Stimulated activated CD4-positive, alpha-beta T cell treated with anti-CD3 and anti-CD28 coated beads, Interleukin-2, amount 100 ng/mL, for 24 hours (primary cell): ENCODE results near the gene MRPL46.
"Not testable (repeated sequence)": the region's sequence is repeated elsewhere in the genome, so short reads cannot be mapped to it uniquely, and the experiment has no call there.

Experiments used
- DNase-seq, 2 donors: peaks; one replicate each; pipeline ENCODE4 v3.0.0-alpha.2; 2020

Gene MRPL46

DNA sequence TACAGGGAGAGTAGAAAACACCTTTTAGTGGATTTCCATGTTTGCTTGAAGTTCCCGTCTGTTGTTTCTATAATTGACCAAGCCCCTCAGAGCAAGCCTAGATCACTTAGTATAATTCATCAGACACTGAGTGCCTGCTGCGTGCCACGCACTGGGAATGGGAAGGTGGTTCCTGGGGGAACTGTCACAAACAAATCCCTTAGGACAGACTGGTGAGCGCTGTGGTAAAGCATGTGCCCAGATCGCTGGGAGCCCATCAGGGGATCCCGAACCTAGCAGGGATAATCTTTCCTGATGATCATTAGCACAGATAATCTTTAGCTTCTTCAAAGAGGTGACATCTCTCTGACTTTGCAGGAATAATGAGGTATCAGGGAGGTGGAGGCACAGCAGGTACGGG, 9.9 kb upstream of the MRPL46 start:
- no peak for DNase-seq

DNA sequence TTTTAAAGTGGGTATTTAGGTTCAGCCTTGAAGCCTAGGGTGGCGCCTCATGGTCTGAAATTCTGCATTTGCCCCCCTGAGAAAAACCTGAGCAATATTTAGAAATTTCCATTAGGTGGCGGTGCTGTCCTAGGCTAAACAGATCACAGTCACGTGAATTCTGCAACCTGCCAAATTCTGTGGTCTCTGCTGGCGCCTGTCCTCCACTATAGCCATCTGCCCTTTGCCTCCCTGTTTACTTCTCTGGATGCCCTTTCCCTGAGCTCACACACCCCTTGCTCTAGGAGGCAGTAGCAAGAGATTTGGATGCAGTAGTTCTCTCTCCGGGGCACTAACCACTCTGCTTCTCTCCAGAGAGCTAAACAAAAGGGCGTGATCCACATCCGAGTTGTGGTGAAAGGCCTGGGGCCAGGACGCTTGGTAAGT, 9.5 kb upstream of the MRPL46 start:
- DNase-seq, result no peak

DNA sequence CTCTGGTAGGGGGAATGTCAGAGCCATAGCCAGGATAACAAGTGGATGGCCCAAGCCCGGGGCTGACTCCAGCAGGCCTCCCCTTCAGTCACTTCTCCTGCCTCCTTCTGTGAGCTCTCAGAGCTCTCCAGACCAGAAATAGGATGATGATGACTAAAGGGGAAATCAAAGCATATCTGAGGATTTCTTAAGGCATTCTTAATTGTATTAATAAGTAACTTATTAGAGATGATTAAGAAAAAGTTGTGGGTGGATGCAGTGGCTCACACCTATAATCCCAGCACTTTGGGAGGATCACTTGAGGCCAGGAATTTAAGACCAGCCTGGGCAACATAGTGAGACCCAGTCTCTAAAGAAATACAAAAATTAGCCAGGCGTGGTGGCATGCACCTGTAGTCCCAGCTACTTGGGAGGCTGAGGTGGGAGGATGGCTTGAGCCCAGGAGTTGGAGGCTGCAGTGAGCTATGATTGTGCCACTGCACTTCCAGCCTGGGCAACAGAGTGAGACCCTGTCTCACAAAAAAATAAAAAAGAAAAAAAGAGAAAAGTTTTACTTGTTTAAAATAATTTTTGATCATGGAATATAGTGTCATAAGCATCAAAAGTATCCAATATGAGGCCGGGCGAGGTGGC, 6.6 kb upstream of the MRPL46 start:
- not testable (repeated sequence) for DNase-seq

DNA sequence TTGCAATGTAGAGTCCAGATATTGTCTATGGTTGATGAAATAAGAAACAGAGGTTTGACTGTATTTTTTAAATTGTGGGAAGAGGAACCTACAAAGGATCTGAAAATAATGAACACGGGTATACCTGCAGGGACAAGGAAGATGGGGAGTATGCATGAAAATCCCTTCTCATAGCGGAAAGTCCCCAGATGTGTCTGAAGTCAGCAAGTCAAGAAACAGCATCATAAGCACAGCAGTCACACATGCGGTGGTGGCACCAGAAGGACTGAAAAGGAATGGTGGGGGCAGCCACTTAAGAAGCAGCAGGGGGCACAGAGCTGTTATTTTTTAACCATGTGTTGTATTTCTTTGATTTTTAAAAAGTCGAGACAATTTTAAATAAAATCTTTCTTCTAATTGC, 5.0 kb upstream of the MRPL46 start:
- no peak for DNase-seq

DNA sequence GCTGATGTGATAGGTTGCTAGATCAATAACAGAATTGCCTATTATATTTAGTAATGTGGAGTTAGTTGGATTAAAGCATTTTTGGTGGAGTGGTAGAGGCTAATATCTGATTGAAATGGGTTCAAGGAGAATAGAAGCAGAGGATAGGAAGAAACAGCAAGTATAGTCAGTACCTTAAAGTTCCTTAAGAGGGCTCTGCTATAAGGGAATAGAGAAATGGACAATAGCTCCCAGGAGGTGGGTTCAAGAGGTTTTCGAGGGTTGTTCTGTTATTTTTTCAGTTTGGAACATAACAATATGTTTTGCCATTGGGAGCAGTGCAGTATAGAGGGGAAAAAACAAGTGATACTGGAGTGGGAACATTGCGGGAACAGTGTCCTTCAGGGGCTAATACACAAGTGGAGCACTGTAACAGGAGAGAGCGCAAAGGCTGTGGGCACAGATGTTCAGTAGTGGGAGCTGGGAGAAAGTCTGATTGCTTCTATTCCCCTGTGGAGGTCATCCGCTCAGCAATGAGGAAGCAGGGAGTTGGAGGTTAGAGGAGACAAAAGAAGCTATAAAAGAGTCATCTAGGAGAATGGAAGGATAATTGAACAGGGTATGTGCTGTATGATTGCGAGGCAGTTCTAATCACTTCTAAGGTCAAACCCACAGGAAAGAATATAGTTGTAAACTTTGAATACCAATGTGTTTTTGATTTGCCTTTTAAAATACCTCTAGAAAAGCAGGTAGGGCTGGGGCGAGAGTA, 3.6 kb upstream of the MRPL46 start:
- DNase-seq, result no peak

DNA sequence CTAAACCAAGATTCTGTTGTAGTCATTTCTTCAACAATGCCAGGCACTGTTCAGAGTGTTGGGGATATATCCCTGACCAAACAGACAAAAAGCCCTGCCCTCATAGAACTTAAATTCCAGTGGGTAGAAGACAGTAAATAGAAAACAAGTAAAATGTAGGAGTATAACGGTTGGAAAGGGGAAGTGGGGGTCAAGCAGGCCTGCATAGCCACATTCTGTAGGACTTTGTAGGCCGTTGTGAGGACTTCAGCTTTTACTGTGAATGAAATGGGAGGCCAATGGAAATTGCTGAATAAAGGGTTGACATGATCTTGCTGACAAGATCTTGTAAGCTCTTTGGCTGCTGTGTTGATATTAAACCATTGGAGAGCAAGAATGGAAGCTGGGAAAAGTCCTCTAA, 2.1 kb upstream of the MRPL46 start:
- DNase-seq, result no peak

DNA sequence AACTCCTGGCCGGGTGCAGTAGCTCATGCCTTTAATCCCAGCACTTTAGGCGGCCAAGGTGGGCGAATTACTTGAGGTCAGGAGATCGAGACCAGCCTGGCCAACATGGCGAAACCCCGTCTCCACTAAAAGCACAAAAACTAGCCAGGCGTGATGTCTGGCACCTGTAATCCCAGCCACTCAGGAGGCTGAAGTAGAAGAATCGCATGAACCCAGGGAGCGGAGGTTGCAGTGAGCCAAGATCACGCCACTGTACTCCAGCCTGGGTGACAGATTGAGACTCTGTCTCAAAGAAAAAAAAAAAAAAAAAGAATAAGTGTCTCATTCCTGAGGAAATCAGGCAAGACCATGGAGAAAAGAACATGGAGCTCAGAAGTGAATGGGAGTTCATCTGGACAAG, 1.5 kb upstream of the MRPL46 start:
- DNase-seq, result not testable (repeated sequence)

DNA sequence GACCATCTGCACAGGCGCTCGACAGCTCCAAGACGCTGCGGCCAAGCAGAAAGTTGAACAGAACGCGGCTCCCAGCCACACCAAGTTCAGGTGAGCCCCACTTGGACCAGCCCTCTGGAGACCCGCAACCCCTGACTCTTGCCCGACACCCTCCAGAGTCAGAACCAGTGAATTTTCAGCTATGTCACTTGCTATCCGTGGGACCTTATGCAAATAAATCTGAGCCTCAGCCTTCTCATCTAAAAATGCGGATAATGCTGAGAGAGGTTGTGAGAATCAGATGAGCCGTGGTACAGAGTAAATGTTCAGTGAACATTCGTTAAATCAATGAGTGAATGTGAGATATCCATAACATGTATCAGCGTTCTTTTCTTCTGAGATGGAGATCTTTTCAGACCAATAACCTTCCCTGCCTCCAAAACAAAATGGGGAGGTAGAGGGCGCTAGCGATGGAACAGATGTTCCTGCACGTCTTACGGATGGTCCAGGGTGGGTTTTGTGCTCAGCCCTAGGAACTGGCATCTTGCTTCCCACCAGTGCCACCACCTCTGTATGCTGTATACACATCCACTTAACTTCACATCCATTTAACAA, 844 bp upstream of the MRPL46 start:
- DNase-seq, result peak in 1 of 2 donors; percentile 13

DNA sequence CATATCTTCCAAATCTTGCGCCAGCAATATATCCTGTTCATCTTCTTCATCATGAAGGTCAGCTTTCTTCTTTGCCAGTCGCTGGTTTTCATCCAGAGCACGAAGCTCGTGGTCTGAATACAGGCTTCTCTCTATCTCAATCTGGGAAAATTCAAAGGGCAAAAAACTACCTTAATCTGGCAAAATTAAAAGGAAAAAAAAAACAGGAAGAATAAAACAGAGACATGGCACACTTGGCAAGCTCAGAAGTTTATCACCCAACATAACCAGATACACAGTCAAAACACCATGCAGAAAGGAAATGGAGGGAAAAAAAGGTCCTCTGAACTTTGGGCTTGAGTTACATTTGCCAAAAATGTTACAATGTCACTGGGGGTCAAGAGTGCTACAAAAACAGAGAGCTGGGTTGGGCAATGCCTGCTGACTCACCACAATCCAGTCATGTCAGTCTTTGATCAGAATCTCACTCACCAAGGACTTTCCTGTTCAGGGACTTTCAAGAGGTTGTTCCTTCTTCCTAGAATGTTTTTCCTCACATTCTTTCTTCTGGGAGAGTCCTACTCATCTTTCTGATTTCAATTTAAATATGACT, 1.5 kb downstream of the MRPL46 start:
- DNase-seq, result peak in 1 of 2 donors; percentile 30

DNA sequence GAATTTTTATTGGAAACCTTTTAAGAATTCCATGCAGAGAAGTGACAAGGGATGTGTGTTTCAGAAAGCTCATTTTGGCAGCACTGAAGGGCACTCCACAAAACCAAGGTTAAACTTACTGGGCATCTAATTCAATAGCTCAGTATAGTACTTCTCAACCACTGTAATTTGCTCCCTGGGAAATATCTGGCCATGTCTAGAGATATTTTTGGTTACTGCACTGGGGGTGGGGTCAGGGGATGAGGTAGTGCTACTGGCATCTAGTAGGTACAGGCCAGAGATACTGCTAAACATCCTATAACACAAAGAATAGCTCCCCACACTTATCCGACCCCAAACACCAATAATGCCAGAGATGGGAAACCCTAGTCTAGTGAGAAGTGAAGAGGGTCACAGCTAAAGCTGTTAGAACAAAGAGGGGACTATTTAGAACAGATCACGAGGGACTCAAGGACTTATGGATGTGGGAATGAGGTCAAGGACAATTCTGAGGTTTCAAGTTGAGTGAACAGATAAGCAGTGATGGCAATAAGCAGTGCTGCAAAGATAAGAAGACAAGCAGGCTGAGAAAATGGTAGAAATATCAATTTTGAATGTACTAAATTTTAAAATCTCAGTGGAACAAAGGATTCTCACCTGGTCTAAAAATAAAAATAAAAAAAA, 3.2 kb downstream of the MRPL46 start:
- no peak for DNase-seq

DNA sequence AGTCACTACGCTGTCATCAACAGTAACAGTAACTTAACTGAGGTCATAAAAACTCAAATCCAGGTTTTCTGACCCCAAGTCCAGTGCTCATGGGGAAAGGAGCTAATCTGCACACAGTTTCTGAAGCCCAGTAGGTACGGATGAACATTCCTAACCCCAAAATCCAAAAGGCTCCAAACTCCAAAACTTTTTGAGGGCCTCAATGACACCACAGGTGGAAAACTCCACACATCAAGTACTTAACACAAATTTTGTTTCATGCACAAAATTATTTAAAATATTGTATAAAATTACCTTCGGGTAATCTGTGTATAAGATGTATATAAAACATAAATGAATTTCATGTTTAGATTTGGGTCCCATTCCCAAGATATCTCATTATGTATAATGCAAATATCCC, 10.5 kb downstream of the MRPL46 start:
- DNase-seq, result no peak

DNA sequence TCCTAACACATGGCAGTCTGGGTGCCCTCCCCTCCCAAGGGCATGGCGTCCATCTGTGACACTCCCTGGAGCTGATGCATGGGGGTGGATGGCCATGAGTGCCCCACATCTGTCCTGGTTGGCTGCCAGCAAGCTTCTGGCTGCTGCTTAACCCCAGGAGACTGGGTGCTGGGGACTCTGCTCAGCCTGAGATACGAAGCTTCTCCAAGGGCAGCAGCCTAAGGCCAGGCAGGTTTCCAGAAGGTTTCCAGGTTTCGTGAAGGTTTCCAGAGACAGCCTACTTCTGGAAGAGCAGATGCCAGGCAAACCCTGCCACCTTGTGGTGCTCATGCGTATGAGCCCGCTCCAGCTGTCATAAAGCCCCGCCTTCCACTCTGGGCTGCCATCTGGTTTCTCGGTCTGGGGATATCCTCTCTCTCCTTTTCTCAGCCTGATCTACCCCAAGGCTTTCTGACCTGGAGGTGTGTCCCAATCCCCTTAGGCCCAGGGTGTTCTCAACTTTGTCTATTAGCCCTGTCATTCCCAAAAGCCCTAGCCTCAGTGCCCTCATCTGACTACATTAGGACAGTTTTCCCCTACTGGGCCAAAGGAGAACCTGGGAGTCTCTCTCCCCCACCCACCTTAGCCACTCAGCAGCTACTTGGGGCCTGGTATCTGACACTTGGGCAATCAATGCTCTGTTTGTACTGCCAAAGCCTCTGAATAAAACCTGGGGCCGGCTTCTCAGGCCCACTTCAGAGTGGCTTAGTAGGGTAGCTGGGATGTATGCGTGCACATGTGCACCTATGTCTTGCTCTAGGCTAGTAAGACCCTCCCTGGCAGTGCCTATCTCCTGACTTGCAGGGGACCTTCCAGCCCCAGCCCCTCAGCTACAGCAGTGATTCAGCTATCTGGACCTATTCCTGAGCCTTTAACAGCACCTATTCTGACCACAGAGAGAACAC, 12.0 kb downstream of the MRPL46 start:
- DNase-seq, result peak; percentile 40 to 58

DNA sequence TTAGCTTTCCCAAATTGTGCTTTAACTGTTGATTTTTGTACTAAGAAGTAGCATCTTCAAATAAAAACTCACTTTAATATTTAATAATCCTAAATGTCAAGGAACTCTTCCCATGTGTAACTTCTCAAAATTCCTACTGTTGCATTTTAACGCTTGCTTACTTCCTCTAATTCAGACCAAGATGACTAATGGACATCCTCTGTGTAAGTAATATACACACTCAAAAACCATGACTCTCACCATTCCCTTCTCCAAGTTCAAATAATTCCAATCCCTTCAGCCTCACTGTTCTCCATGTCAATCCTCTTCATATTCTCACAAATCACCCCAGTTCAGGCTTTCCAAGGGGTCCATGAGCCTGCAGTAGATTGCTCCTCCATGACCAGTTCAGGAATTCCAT, 13.0 kb downstream of the MRPL46 start:
- DNase-seq, result no peak

DNA sequence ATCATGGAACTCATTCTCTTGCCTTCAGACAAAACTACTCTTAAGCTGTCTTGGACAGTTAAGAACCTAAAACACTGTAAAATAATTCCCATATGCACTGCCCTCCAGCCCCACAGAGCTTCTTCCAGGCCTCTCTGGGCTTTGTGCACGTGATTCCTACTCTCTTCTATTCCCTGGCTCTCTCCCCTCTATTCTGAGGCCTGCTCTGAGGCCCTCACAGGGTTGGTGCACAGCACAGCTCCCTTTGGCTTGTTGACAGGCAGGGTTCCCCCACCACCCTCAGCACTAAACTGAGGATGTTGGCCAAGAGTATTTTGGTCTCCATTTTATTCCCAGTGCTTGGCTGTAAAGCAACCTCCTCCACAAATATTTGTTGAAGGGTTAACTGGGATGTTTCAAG, 13.5 kb downstream of the MRPL46 start:
- no peak for DNase-seq

DNA sequence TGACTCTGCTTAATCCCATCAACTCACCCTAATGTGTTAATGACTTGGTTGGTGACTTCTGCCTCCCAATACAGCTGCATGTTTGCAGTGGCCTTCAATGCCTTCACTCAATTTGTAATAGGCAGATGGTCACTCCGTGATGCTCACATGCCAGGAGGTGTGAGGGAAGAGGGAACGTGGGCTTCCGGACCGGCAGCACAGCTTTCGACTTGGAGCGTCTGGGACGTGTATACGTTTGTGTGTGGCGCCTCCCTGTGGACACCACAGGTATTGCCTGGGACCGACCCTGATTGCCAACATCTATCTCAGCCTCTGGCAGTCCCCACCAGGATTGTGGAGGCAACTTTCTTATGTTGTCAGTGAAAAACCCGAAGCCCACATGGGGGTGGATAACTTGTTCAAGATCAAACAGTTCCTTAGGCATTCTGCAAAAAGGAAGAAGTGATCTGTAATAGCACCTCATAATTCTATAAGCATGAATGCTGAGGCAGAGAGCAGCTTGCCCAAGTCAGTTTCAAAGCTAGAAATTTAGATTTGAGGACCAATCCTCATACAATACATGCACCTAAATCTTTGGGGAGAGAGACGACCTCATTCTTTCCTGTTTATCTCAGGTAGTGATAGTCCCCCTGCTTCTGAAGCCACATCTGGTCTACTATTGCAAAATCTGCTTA, 16.9 kb downstream of the MRPL46 start:
- DNase-seq, result peak; percentile 71 to 88

DNA sequence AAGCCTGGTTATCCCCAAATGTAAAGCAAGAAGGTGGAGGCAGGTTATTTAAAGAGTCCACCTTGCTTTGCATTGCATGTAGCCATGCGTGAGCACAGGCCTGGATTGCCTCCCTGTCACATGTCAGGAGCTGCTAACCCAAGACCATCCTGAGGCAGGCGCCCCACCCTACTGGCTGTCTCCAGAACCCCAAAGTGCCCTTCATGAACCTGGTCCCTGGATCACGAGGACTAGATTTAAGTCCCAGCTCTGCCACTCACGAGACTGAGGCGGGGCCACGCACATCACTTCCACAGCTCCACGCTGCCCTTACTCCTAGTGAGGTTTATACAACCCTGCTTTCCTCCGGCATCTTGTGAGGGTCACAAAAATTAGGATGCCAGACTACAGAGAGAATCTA, 17.6 kb downstream of the MRPL46 start:
- no peak for DNase-seq

DNA sequence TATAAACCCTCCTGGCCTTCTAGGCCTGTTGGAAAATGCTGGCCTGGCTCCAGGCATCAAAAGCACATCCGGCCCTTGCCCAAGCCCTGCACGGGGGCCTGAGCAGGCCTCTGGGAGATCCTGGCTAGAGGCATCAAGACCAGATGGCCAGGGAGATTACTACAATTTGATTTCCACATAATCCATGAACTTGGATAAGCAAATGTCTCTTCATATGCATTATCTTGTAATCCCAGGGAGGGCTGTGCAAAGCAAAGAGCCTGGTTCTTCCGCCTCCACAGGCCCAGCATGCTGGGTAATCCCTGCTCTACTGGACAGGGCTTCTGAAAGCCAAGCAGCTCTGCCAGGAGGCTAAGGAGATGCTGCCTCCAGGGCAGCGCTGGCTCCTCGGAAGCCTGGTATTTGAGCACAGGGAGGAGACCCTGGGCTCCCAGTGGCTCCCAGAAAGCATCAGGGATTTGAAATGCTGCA, 18.2 kb downstream of the MRPL46 start:
- DNase-seq, result no peak

DNA sequence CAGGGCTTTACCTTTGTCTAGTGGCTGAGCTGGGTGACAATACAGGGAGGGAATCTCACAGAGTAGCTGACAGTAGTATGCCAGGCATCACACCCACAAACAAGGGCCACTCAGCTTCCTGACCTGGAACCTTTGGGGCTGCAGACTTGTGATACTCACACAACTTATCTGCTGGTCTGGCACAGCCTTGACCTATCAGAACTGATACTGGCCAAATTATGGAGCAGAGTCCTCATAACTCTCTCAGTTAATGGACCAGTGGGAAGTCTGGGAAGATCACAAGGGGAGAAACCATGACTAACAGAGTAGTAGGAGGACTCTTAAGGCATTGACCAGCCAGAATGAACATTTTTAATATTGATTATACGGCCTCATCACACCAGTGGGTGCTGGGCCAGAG, 19.4 kb downstream of the MRPL46 start:
- DNase-seq, result no peak

DNA sequence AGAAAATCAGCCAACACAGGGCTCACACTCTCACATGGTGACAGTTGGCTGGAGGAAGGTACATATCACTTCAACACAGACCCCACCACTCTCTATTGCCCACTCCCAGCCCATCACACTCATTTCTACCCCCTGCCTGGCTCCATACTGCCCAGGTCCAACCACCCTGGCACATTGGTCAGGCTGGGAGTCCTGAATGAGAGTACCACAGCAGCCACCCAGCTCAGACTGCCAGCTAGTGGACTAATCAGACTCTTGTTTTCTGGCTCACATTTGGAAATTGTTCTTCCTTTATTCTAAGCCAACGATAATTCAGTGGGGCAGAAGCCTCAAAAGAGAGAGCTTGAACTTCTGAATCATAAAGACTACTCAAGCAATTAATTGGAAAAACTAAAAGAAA, 20.0 kb downstream of the MRPL46 start:
- no peak for DNase-seq

DNA sequence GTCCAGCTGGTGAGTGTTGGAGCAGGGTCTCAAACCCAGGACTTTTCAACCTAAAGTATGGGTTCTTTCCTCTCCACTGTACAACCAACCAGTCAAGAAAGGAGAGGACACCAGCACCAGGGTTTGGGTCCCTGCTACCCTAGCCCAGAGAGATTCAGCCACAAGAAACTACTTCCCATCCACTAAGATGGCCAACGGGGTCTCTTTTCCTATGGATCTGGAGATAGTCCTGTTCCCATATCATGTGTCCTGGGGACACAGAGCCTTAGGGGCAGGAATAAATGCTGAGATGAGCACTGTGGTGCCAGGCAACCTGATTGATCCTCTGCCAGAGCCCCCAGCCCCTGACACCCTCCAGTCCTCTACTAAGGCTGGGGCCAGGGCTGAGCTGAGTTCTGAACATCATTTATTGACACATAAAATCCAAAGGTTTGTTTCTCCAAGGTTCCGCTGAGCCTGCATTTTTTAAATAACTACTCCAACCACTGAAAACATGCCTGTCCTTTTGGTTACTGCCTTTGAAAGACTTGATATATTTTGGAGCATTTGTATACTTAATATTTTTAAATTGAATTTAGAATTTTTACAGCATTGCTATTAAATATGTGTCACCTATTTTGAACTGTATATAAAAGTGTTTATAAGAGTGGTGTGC, 26.0 kb downstream of the MRPL46 start:
- DNase-seq, result no peak

DNA sequence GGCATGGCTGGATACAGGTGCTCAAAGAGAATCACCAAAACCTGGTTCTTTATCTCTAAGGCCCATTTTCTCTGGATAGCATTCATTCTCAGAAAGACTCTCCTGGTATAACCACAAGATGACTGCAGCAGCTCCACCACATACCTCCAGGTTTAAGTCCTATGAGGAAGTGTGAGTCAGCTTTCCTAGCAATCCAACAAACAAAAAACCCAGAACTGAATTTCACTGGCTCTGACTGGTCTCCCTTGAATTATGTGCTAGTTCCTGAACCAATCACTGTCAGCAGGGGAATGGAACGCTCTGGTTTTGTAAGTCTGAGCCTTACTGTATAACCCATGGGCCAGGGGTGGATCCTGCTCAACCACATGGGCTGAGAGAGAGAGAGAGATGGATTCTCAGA, 27.2 kb downstream of the MRPL46 start:
- no peak for DNase-seq
